NCI-H1048 (cell line): ENCODE measurements around the gene NUMBL.

Experiments
- DNase-seq: peaks from one replicate; lab custom pipeline; 2025; lab: John Stamatoyannopoulos, UW

NUMBL gene

GRCh38 chr19:40689339-40690049 lies 957 bp downstream of the NUMBL start:
- no peak for DNase-seq

- DNase-seq = no peak
Observed at GRCh38 chr19:40688987-40689338, 1.5 kb downstream of the NUMBL start.

DNA sequence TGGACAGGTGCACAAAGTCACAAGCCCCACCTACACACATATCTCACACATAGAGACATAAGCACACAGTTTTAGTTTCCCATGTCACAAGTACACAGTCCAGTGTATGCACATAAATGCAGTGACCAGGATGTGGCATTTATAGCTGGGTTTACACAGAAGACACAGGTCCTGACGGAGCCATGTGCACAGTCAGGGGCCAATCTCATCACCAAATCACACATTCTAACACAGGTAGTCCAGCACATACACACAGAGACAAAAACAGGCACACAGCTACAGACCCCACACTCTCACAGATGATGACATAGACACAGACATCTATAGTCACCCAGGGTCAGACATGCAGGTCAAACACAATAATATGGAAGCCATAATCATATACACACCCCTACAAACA lies 2.1 kb downstream of the NUMBL start:
- no peak for DNase-seq

GRCh38 chr19:40687525-40688016 lies 2.9 kb downstream of the NUMBL start:
- no peak for DNase-seq

DNA sequence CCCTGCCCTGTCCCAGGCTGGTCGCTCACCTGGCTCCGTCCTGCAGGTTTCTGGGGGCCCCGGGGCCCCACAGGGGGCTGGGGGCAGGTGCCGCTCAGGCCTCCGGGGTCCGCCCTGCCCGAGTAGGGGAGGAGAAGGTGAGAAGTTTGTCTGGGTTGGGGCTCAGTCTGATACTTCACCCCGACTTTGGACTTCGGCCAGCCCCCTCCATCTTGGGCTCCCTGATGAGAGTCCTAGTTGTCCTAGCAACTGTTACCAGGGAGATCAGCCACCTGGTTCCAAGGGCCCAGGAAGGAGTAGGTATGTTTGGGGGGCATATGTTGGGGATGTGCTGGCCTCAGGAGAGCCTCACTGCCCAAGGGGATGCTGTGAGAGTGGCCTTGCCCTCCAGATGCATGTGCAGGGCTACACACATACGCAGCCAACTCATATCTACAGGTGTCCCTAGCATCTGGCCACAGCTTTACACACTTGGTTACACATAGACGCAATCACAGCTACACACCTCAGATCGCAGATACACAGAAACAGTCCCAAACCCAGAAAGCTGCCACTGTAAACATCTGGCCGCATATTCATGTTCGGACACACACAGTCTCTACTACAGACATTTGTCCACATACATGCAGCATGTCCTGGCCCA lies 3.4 kb downstream of the NUMBL start:
- no peak for DNase-seq

DNA sequence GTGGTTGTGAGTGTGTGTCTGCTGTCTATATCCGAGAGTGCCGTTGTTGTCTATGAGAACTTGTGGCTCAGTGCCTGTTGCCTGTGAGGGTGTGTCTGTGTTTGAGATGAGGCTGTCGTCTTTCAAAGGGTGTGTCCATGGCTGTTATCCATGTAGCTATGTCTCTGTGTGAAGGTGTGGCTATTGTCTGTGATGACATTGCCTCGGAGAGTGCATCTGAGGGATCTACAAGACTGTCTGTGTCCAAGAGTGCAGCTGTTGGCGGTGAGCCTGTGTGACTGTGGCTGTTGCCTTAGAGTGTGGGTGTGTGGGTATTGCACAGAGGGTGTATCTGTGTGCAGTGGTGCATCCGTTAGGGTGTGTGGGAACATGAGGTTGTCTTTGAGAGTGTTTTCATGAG lies 4.9 kb downstream of the NUMBL start:
- no peak for DNase-seq

DNA sequence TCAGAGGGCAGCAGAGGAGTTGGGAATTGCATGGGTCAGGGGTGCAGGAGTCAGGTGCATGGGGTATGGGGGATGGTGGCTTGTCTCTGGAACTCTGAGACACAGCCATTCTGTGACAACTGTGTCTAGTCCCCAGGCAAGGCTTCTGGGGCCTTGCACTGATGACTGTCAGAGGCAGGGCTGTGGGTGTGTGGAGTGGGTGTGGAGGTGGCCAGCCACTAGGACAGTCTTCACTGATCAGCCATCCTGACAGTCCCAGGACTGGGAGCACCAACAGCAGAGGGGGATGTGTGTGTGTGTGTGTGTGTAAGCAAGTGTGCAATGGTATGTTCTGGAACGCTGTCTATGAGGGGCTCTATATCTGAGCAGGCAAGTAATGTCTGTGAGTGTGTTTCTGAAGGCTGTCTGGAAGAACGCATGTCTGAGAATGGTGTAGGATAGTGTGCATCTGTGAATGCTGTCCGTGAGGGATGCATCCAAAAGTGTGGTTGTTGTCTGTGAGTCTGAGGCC lies 5.4 kb downstream of the NUMBL start:
- no peak for DNase-seq

DNA sequence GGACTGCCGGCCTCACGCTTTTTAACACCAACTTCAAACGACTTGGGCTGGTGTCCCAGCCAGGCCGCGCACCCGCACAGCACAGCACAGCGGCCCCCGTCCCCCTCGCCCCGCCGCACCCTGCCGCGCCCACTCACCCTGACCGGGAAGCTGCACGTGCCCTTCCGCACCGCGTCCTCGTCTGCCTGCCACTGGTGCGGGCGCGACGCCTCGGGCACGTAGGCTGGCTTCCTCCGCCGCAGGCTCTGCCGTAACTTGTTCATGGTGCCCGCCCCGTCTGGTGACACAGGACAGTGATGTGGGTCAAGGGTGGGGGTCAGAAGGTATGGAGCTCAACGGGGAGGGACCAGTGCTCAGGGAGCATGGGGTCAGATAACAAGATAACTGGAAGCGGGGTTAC lies 6.2 kb downstream of the NUMBL start:
- DNase-seq = no peak

DNA sequence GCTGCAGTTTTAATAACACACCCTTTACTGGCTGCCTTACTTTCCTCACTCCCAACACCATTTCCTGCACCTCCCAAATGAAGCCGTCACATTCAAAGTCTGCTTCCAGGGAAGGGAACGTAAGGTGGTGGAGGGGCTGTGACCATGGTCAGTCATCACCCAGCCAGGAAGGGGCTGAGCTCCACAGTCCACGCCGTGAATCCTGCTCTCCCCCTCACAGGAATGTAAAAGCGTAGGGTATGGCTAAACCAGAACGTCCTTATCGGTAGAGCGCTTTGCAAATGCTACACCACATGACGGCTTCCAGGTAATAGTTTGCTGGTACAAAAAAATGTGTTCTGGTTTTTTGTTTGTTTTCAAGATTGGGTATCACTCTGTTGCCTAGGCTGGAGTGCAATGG lies 7.0 kb downstream of the NUMBL start:
- no peak for DNase-seq

DNA sequence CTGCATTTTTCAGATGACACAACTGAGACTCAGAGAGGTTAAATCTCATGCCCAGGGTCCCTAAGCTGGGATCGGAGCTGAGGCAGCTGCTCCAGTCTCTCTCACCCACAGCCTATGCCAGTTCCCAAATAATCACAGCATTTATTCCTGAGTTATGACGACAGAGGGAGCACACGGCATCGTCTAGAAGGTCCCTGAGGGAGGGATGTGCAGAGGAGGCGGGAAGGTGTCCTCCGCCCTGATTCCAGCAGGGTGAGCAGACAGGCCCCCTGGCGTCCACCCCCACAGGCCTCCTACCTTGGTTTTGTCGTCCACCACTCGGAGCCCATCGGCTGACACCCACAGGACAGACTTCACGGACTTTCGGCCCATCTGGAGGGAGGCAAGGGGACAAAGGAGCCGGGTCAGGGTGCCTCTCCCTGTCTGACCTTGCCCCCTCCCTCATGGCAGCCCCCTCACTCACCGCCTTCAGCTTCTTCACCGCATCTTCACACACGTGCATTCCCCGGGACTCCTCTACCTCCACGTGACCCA lies 8.0 kb downstream of the NUMBL start:
- no peak for DNase-seq

DNA sequence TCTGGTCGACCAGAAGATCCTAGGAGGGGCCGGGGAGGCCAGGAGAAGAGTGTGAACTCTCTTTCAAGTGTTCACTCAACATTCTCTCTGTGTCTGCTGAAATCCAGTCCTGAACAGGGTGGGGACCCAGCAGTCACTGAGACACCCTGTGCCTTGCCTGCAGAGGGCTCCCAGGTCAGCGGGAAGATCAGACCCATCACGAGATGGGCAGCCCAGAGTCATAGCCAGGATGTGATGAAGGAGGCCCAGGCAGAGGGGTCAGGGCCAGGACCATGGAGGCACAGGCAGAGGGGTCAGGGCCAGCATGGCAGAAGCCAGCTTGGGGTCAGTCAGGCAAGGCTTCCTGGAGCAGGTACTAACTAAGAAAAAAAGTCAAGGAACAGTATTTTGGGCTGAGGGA lies 9.4 kb downstream of the NUMBL start:
- no peak for DNase-seq

DNA sequence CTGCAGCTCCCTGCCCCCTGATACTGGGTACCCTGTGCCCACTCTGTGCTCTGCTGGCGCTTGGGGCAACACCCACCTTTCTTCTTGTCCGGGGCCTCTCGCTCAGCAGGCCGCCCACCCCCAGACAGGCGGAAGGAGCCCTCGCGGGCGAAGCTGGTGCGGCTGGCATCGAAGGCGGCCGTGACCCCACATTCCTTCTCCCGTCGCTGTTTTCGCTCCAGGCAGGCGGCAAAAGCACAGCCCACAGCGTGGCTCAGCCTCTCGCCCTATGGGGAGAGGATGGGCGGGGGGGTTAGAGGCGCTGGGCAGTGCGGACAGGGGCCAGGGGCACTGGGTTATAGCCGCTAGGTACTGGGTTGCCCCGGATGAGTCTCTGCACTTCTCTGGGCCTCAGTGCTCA lies 13.3 kb downstream of the NUMBL start:
- no peak for DNase-seq

DNA sequence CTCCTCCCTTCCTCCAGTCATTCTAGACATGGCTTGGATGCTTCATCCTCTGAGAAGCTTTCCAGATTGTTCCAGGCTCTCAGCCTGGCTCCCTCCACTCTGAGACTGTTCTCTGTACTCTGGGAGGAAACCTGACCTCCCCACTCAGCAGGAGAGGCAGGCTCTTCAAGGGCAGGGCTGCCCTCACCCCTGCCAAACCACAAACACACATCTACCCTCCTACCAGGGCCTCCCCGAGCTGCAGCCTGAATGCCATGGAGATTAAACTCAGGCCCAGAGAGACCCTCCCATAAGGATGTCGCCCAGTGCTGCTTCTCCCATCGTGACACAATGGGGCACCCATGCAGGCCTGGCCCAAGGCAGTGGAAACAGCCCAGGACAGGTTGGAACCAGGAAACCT lies 16.2 kb downstream of the NUMBL start:
- DNase-seq = no peak

GRCh38 chr19:40673397-40673796 lies 17.1 kb downstream of the NUMBL start:
- DNase-seq = no peak

DNA sequence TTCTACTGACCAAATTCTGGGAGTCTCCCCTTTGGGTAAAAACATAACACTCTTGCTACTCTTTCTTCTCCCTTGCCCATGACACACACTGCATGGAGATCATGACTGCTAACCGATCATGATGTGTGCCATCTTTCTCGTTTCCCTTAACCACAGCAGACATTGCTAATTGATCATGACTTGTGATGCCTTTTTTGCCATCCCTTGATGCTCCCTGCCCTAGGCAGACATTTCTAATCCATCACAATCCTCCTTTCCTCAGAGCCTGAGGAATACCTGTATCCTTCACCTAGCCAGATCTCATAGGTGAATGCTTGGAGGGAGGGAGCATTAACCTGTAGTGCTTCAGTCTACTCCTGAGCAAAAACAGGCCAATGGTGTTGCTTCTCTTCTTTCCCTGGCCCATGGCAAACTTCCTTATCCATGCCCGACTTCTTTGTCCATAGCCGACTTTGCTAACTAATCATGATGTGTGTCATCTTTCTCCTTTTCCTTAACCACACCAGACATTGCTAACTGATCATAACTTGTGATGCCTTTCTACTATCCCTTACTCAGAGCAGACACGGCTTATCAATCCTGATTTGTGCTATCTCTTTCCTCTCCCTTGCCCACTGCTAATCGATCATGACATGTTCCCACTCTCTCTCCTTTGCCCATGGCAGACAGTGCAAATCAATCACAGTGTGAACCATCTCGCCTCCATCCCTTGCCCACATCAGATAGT lies 17.7 kb downstream of the NUMBL start:
- DNase-seq = no peak

GRCh38 chr19:40672038-40672437 lies 18.4 kb downstream of the NUMBL start:
- no peak for DNase-seq

DNA sequence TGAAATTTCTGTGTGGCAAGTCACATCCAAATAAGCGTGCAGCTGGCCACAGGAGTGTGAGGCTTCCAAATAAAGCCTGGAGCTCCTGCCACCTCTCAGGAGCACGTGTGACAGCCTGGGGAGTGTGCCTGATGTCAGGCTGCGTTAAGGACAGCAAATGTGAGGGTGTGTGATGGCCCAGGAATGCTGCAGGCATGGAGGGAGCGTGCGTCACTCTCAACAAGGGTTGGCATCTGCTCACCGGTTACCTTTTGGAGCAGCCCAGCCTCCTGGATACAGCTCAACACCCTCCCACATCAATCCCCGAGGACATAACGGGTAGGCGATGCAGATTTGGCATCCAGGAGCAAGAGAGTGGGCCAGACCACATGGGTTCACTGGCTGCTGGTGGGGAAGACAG lies 19.0 kb downstream of the NUMBL start:
- no peak for DNase-seq

DNA sequence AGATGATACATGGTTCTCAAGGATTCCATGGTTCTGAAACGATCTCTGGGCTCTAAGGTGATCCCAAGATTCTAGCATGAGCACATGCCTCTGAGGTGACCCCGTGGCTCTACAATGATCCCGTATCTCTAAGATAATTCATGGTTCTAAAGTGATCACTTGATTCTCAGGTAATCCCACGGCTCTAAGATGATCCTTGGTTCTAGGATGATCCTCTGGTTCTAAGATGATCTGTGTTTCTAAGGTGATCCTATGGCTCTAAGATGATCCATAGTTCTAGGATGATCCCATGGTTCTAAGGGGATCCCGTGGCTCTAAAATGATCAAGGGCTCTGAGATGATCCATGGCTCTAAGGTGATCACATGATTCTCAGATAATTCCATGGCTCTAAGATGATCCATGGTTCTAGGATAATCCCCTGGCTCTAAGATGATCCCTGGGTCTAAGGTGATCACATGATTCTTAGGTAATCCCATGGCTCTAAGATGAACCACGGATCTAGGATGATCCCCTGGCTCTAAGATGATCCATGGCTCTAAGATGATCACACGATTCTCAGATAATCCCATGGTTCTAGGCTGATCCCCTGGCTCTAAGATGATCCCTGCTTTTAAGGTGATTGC lies 21.3 kb downstream of the NUMBL start:
- DNase-seq = no peak

- DNase-seq = no peak
Observed at GRCh38 chr19:40667602-40668001, 22.8 kb downstream of the NUMBL start.

GRCh38 chr19:40666803-40667438 lies 23.5 kb downstream of the NUMBL start:
- no peak for DNase-seq
